ENCODE measurements around the gene ZNF593OS.

GRCh38 chr1:26159743-26160039 is 11.9 kb downstream of the ZNF593OS start:
- TF ChIP-seq CTCF (IDR thresholded peaks at IDR 0.05 in 4 of 5, conservative IDR thresholded peaks at IDR 0.05 in 1 of 5) (no peak), POLR2A (IDR thresholded peaks at IDR 0.05) (no peak)
